Placental pericyte (primary cell): ENCODE measurements around the gene COIL. TPM values are rescaled to one million over a fixed set of nuclear protein-coding genes. Genes with fewer than 3 reads are reported as not detected.

Experiments
- total RNA-seq: library from RNA; depleted of rRNA; stranded (reverse); fragments of >200 nt; gene quantifications from 2 replicates; pipeline ENCODE4 v1.2.3, GENCODE V29; 2012

The COIL gene, protein sequence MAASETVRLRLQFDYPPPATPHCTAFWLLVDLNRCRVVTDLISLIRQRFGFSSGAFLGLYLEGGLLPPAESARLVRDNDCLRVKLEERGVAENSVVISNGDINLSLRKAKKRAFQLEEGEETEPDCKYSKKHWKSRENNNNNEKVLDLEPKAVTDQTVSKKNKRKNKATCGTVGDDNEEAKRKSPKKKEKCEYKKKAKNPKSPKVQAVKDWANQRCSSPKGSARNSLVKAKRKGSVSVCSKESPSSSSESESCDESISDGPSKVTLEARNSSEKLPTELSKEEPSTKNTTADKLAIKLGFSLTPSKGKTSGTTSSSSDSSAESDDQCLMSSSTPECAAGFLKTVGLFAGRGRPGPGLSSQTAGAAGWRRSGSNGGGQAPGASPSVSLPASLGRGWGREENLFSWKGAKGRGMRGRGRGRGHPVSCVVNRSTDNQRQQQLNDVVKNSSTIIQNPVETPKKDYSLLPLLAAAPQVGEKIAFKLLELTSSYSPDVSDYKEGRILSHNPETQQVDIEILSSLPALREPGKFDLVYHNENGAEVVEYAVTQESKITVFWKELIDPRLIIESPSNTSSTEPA
- 11.6 and 18.2 TPM in 2 replicates for total RNA-seq

DNA sequence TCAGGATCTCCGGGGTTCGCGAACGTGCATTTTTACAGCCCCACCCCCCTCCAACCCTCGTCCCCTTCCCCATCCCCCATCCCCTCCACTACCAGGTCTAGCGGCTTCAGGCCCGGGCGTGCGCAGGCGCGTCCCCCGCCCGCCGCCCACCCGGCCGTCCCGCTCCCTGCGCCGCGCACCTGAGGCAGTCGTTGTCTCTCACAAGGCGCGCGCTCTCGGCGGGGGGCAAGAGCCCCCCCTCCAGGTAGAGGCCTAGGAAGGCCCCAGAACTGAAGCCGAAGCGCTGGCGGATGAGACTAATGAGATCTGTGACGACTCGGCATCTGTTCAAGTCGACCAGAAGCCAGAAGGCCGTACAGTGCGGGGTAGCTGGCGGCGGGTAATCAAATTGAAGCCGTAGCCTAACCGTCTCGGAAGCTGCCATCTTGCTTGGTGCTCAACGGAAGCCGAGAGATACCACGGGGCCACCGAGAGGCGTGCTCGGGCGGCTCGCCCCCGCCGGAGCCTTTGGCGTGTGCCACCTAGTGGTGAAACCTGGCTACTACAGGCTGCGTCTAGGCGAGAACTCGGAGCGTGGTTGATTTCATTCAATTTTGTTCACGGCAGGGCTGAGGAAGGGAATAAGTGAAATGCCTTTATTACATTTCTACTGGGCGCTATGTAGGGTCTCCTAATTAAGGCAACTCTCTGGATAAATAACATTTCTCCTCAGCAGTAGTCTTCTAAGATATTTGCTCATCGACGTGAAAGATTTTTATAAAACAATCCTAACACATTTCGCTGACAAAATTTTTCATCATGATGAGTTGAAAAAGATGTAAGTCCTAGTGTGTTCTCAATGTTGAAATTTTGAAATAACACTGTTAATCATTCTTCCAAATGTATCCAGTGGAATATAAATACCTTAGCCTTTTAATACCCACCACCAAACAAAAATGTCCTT, at the start of gene COIL:
COIL (minus strand) TSS at position 455 of the 943 bp plus-strand sequence; CDS start at position 424, 31 bp downstream.

DNA sequence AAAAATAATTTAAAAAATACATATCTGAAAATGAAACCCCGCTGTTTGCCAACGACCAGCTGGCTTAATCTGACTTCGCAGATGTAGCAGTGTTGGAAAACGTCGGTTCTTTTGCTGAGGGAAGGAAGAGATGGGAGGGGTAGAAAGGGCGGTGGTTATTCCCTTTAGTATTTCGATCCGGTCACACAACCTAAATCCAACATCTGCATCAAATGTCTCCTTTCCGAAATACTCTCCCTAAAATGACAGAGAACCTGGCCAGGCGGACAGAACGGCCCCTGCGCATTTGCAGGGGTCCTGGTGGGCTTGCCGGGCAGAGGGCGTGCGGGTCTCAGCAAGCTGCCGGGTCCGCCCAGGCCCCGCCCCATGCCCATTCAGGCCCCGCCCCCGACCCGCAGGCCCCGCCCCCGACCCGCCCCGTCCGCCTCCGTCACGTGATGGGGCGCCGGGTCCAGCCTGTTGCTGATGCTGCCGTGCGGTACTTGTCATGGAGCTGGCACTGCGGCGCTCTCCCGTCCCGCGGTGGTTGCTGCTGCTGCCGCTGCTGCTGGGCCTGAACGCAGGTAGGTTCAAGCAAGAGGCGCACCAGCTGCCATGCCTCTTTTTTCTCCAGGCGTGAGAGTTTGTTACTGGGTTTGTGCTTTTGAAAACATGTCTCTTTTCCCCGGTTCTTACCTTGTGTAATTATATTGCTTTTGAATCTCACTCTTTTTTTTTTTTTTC, 17.0 kb upstream of the COIL start, which contains the start of gene SCPEP1:
SCPEP1 (plus strand) TSS at position 459 of the 723 bp plus-strand sequence; CDS start at position 488, 29 bp downstream.

DNA sequence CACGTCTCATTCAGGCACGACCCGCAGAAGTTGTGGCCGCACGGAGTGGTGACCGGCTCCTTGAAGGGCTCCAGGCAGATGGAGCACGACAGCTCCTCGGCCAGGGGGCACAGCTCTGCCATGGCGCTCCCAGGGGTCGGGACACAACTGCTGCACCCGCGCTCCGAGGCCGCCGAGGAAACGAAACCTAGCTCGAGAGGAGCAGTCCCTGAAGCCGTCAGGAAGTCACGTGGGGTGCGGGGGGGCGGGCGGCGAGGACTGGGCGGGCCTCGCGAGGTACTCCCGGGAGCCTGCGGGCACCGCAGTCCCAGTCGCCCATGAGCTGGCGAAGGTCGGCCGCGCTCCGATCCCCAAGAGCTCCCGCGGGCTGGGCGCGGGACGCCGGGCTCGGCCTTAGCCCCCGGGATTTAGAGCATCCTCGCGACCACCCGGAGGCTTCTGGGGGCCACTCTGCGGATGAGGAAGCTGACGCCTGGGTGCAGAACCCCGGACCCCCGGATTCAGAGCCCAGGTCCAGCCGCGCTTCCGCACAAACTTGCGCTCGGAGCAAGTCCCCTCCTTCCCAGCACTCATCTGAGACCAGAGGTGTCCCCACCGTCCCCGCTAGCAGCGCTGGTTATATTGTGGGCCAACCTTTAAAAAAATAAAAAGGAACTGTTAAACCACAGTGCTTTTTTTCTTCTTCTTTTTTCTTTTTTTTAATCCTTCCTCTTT, 46.8 kb downstream of the COIL start, which contains the start of gene TRIM25:
TRIM25 (minus strand) TSS at position 183 of the 714 bp plus-strand sequence; CDS start at position 122, 61 bp downstream.

Other genes starting within 250 kb of the COIL start
- gene C17orf67, start 127.1 kb downstream of the COIL start, total RNA-seq, result 0.57 and 1.1 TPM in 2 replicates
- 7.3 and 10.9 TPM in 2 replicates for gene DGKE, start 126.9 kb downstream of the COIL start, total RNA-seq
- 30.9 and 108 TPM in 2 replicates for gene TRIM25, start 47.0 kb downstream of the COIL start, total RNA-seq
- 26.1 and 53.4 TPM in 2 replicates for gene SCPEP1, start 17.1 kb upstream of the COIL start, total RNA-seq
- 10.3 and 14.3 TPM in 2 replicates for gene AKAP1, start 124.2 kb upstream of the COIL start, total RNA-seq